ENCODE data around the gene KCNC2. TPM values are rescaled to one million over a fixed set of nuclear protein-coding genes. Genes with fewer than 3 reads are reported as not detected.

Gene KCNC2
- total RNA-seq, 1 donor from 2014 or later: not detected

GRCh38 chr12:75170640-75171185 is 38.9 kb downstream of the KCNC2 start:
- Mint-ChIP-seq H3K27ac (ENCODE audit: unreplicated experiment) (no peak overlapping the region), H3K9me3 (ENCODE audit: low read depth) (no peaks in the 10 kb centered on the region), H3K36me3 (ENCODE audit: low read depth) (no peaks in the 10 kb centered on the region), H3K4me1 (ENCODE audit: low read depth) (no peaks in the 10 kb centered on the region), H3K4me3 (ENCODE audit: unreplicated experiment) (no peak overlapping the region), H3K27me3 (ENCODE audit: low read depth) (peaks cover 18% of the 10 kb centered on the region)
- TF ChIP-seq CTCF (IDR thresholded peaks at IDR 0.05): no peak
- DNase-seq (ENCODE audit: low spot score): no peak

GRCh38 chr12:75162845-75163244 is 46.8 kb downstream of the KCNC2 start:
- no peaks in the 10 kb centered on the region for H3K36me3 Mint-ChIP-seq (ENCODE audit: low read depth)
- H3K4me1 Mint-ChIP-seq (ENCODE audit: low read depth): no peaks in the 10 kb centered on the region
- H3K4me3 Mint-ChIP-seq (ENCODE audit: unreplicated experiment): no peak overlapping the region
- no peak for DNase-seq (ENCODE audit: low spot score)
- H3K9me3 Mint-ChIP-seq (ENCODE audit: low read depth): no peaks in the 10 kb centered on the region
- peaks cover 24% of the 10 kb centered on the region for H3K27me3 Mint-ChIP-seq (ENCODE audit: low read depth)
- TF ChIP-seq CTCF (IDR thresholded peaks at IDR 0.05): no peak
- no peak overlapping the region for H3K27ac Mint-ChIP-seq (ENCODE audit: unreplicated experiment)

GRCh38 chr12:75161488-75161887 is 48.2 kb downstream of the KCNC2 start:
- no peak for TF ChIP-seq CTCF (IDR thresholded peaks at IDR 0.05)
- Mint-ChIP-seq H3K4me3 (ENCODE audit: unreplicated experiment) (no peak overlapping the region), H3K27ac (ENCODE audit: unreplicated experiment) (no peak overlapping the region), H3K4me1 (ENCODE audit: low read depth) (no peaks in the 10 kb centered on the region), H3K9me3 (ENCODE audit: low read depth) (no peaks in the 10 kb centered on the region), H3K27me3 (ENCODE audit: low read depth) (peaks cover 20% of the 10 kb centered on the region), H3K36me3 (ENCODE audit: low read depth) (no peaks in the 10 kb centered on the region)
- no peak for DNase-seq (ENCODE audit: low spot score)

GRCh38 chr12:75157385-75157784 is 52.3 kb downstream of the KCNC2 start:
- Mint-ChIP-seq H3K27me3 (ENCODE audit: low read depth) (peaks cover 14% of the 10 kb centered on the region), H3K4me1 (ENCODE audit: low read depth) (no peaks in the 10 kb centered on the region), H3K9me3 (ENCODE audit: low read depth) (no peaks in the 10 kb centered on the region), H3K36me3 (ENCODE audit: low read depth) (no peaks in the 10 kb centered on the region), H3K4me3 (ENCODE audit: unreplicated experiment) (no peak overlapping the region), H3K27ac (ENCODE audit: unreplicated experiment) (no peak overlapping the region)
- DNase-seq (ENCODE audit: low spot score): no peak
- TF ChIP-seq CTCF (IDR thresholded peaks at IDR 0.05): no peak

GRCh38 chr12:75155962-75156361 is 53.7 kb downstream of the KCNC2 start:
- Mint-ChIP-seq H3K4me1 (ENCODE audit: low read depth) (no peaks in the 10 kb centered on the region), H3K27me3 (ENCODE audit: low read depth) (peaks cover 13% of the 10 kb centered on the region), H3K36me3 (ENCODE audit: low read depth) (no peaks in the 10 kb centered on the region), H3K4me3 (ENCODE audit: unreplicated experiment) (no peak overlapping the region), H3K9me3 (ENCODE audit: low read depth) (no peaks in the 10 kb centered on the region), H3K27ac (ENCODE audit: unreplicated experiment) (no peak overlapping the region)
- DNase-seq (ENCODE audit: low spot score): no peak
- TF ChIP-seq CTCF (IDR thresholded peaks at IDR 0.05): no peak
